Trophoblast cell (in vitro differentiated cells and primary cell): ENCODE results near the gene CD63.

Experiments
- DNase-seq, 2 donors: peaks; one replicate each; pipeline ENCODE4 v3.0.0-alpha.2; 2016
- H2AFZ ChIP-seq: 2 replicates; pipeline ENCODE4 v1.6.1; 2013; ENCODE audit warnings: low read length, moderate library complexity, mild to moderate bottlenecking; ENCODE audit not compliant: insufficient read depth, poor library complexity
- H2AK5ac ChIP-seq: 2 replicates; pipeline ENCODE4 v1.6.1; 2013; ENCODE audit warnings: mild to moderate bottlenecking, low read length
- H2BK120ac ChIP-seq: 2 replicates; pipeline ENCODE4 v1.6.1; 2013; ENCODE audit warnings: low read length, mild to moderate bottlenecking, moderate library complexity; ENCODE audit not compliant: insufficient read depth, poor library complexity
- H2BK12ac ChIP-seq: 2 replicates; pipeline ENCODE4 v1.6.1; 2013; ENCODE audit warnings: mild to moderate bottlenecking, low read length, moderate library complexity
- H2BK5ac ChIP-seq: 2 replicates; pipeline ENCODE4 v1.6.1; 2013; ENCODE audit warnings: low read length, low read depth, moderate library complexity, mild to moderate bottlenecking; ENCODE audit not compliant: poor library complexity
- H3K14ac ChIP-seq: 2 replicates; pipeline ENCODE4 v1.6.1; 2013; ENCODE audit warnings: mild to moderate bottlenecking, low read length
- H3K18ac ChIP-seq: 2 replicates; pipeline ENCODE4 v1.6.1; 2013; ENCODE audit warnings: mild to moderate bottlenecking, low read length
- H3K23ac ChIP-seq: 2 replicates; pipeline ENCODE4 v1.6.1; 2013; ENCODE audit warnings: low read length
- H3K27ac ChIP-seq: 2 replicates; pipeline ENCODE4 v1.5.1; 2013; ENCODE audit warnings: low read depth, mild to moderate bottlenecking, inconsistent platforms, low read length, moderate library complexity
- H3K27me3 ChIP-seq: 2 replicates; pipeline ENCODE4 v1.6.1; 2013; ENCODE audit warnings: inconsistent platforms, mild to moderate bottlenecking, low read length, moderate library complexity; ENCODE audit not compliant: insufficient read depth
- H3K36me3 ChIP-seq, 2 experiments: 1 replicate in 1 of 2; 2 replicates in 1 of 2; pipeline ENCODE4 v1.6.1; 2013; ENCODE audit warnings: low read length in 2 of 2, mild to moderate bottlenecking in 2 of 2, moderate library complexity in 1 of 2; ENCODE audit not compliant: insufficient read depth in 2 of 2, control insufficient read depth in 1 of 2
- H3K4ac ChIP-seq: 2 replicates; pipeline ENCODE4 v1.6.1; 2013; ENCODE audit warnings: low read depth, mild to moderate bottlenecking, low read length, moderate library complexity
- H3K4me1 ChIP-seq, 2 experiments: 1 replicate in 1 of 2; 2 replicates in 1 of 2; pipeline ENCODE4 v1.6.1; 2013; ENCODE audit warnings: low read length in 2 of 2, mild to moderate bottlenecking in 2 of 2, moderate library complexity in 1 of 2; ENCODE audit not compliant: insufficient read depth in 2 of 2, control insufficient read depth in 1 of 2
- H3K4me2 ChIP-seq: 2 replicates; pipeline ENCODE4 v1.6.1; 2013; ENCODE audit warnings: inconsistent platforms, mild to moderate bottlenecking, low read length, moderate library complexity
- H3K4me3 ChIP-seq: 2 replicates; pipeline ENCODE4 v1.5.1; 2013; ENCODE audit warnings: mild to moderate bottlenecking, low read depth, low read length, inconsistent platforms
- H3K79me1 ChIP-seq: one replicate; pipeline ENCODE4 v1.6.1; 2013; ENCODE audit warnings: low read length
- H3K79me2 ChIP-seq: 2 replicates; pipeline ENCODE4 v1.6.1; 2013; ENCODE audit warnings: low read length, mild to moderate bottlenecking; ENCODE audit not compliant: control insufficient read depth, insufficient read depth, poor library complexity
- H3K9ac ChIP-seq: 2 replicates; pipeline ENCODE4 v1.6.1; 2013; ENCODE audit warnings: mild to moderate bottlenecking, low read length
- H3K9me3 ChIP-seq: 2 replicates; pipeline ENCODE4 v1.6.1; 2013; ENCODE audit warnings: low read depth, mild to moderate bottlenecking, control low read depth, inconsistent platforms, low read length; ENCODE audit not compliant: insufficient read depth
- H4K12ac ChIP-seq: 2 replicates; pipeline ENCODE4 v1.6.1; 2013; ENCODE audit warnings: low read depth, mild to moderate bottlenecking, low read length, moderate library complexity
- H4K8ac ChIP-seq: 2 replicates; pipeline ENCODE4 v1.6.1; 2013; ENCODE audit warnings: low read depth, mild to moderate bottlenecking, low read length, moderate library complexity
- H4K91ac ChIP-seq: one replicate; pipeline ENCODE4 v1.6.1; 2013; ENCODE audit warnings: low read depth, mild to moderate bottlenecking, low read length, moderate library complexity
- WGBS: extraction: QIAGEN DNeasy Blood & Tissue Kit; methylation state at CpG from one replicate; pipeline ENCODE4 v1.1.7; 2013; ENCODE audit warnings: missing lambda C conversion rate; ENCODE audit not compliant: insufficient read length, insufficient coverage; ENCODE audit errors: extremely low coverage; 5-methylcytosine and 5-hydroxymethylcytosine counted together

CD63 gene

DNA sequence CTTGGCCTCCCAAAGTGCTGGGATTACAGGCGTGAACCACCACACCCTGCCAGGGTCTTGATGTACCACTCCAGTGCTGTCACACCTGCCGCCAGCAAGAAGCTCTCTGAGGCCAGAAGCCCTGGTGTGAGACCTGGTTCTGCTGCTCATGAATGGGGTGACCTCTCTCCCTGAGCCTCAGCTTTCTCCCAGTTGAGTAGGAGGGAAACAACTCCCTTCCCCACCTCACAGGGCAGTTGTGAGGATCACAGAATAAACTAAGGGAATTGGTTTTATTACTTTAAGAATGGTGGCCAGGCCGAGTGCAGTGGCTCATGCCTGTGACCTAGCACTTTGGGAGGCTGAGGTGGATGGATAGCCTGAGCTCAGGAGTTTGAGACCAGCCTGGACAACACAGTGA is 5.8 kb upstream of the CD63 start:
- H3K79me1 ChIP-seq: peaks cover 2% of the 10 kb centered on the region
- H2BK120ac ChIP-seq: no peak overlapping the region
- no peaks in the 10 kb centered on the region for H3K9me3 ChIP-seq
- no peak overlapping the region for H4K91ac ChIP-seq
- H3K9ac ChIP-seq: no peak overlapping the region
- no peak overlapping the region for H3K18ac ChIP-seq
- H3K4ac ChIP-seq: no peak overlapping the region
- no peak overlapping the region for H2BK5ac ChIP-seq
- H4K8ac ChIP-seq: no peak overlapping the region
- no CpG with 5 or more reads among the region's 3 CpGs for WGBS
- H3K36me3 ChIP-seq: no peaks in the 10 kb centered on the region
- no peak for DNase-seq
- H3K27me3 ChIP-seq: no peaks in the 10 kb centered on the region
- no peaks in the 10 kb centered on the region for H3K79me2 ChIP-seq
- H3K23ac ChIP-seq: no peak overlapping the region
- no peak overlapping the region for H3K27ac ChIP-seq
- H3K4me2 ChIP-seq: no peak overlapping the region
- peaks cover 10 to 15% of the 10 kb centered on the region in 2 experiments for H3K4me1 ChIP-seq
- no peak overlapping the region for H3K14ac ChIP-seq
- no peak overlapping the region for H2AFZ ChIP-seq
- H4K12ac ChIP-seq: no peak overlapping the region
- no peak overlapping the region for H2AK5ac ChIP-seq
- no peak overlapping the region for H3K4me3 ChIP-seq
- H2BK12ac ChIP-seq: no peak overlapping the region

DNA sequence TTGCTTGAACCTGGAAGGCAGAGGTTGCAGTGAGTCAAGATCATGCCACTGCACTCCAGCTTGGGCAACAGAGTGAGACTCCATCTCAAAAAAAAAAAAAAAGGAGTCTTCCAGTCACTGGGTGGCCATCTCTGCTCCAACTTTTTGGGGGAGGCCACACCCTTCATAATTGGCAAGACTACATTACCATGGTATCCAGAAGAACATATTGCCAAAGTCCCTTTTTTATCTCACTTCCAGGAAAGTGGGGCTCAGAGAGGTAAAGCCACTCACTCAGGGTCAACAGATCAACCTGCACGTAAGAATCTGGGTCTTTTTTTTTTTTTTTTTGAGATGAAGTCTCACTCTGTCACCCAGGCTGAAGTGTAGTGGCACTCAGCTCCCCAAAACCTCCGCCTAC is 5.0 kb upstream of the CD63 start:
- H3K18ac ChIP-seq: no peak overlapping the region
- peaks cover 10 to 15% of the 10 kb centered on the region in 2 experiments for H3K4me1 ChIP-seq
- H3K23ac ChIP-seq: no peak overlapping the region
- DNase-seq: no peak
- no peak overlapping the region for H3K9ac ChIP-seq
- no peak overlapping the region for H3K4ac ChIP-seq
- H2AK5ac ChIP-seq: no peak overlapping the region
- H3K9me3 ChIP-seq: no peaks in the 10 kb centered on the region
- H3K27me3 ChIP-seq: no peaks in the 10 kb centered on the region
- no peaks in the 10 kb centered on the region for H3K36me3 ChIP-seq
- no peak overlapping the region for H4K8ac ChIP-seq
- H3K79me2 ChIP-seq: peaks cover 4% of the 10 kb centered on the region
- no peak overlapping the region for H3K27ac ChIP-seq
- no peak overlapping the region for H3K4me2 ChIP-seq
- no peak overlapping the region for H4K91ac ChIP-seq
- no CpG with 5 or more reads among the region's 2 CpGs for WGBS
- no peak overlapping the region for H2BK120ac ChIP-seq
- H3K14ac ChIP-seq: no peak overlapping the region
- H3K79me1 ChIP-seq: peaks cover 7% of the 10 kb centered on the region
- H2BK12ac ChIP-seq: no peak overlapping the region
- H2BK5ac ChIP-seq: no peak overlapping the region
- no peak overlapping the region for H3K4me3 ChIP-seq
- no peak overlapping the region for H4K12ac ChIP-seq
- H2AFZ ChIP-seq: no peak overlapping the region

DNA sequence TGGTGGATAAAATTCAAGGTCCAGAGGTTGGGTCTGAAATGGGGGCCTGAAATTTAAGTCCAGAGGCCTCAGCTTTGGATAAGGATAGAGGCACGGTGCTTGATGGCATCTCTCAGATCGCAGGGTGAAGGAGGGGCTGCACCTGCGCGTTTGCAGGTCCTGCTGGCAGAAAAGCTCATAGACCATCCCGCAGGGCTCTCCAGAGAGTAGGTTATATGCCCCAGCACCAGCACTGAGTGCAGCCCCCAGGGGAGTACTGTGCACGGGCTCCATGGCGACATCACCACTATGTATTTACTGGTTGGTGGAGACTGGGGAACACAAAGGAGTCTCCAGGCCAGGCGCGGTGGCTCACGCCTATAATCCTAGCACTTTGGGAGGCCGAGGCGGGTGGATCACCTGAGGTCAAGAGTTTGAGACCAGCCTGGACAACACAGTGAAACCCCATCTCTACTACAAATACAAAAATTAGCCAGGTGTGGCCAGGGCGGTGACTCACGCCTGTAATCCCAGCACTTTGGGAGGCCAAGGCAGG is 4.3 kb upstream of the CD63 start:
- H4K8ac ChIP-seq: no peak overlapping the region
- H3K18ac ChIP-seq: no peak overlapping the region
- H3K9ac ChIP-seq: no peak overlapping the region
- no peak overlapping the region for H3K27ac ChIP-seq
- H3K79me2 ChIP-seq: peaks cover 10% of the 10 kb centered on the region
- H2BK120ac ChIP-seq: no peak overlapping the region
- H3K27me3 ChIP-seq: no peaks in the 10 kb centered on the region
- peaks cover 13% of the 10 kb centered on the region for H3K79me1 ChIP-seq
- no peak overlapping the region for H3K4ac ChIP-seq
- H3K23ac ChIP-seq: no peak overlapping the region
- H3K36me3 ChIP-seq: no peaks in the 10 kb centered on the region
- H3K4me2 ChIP-seq: no peak overlapping the region
- no peak for DNase-seq
- H2AFZ ChIP-seq: no peak overlapping the region
- no peak overlapping the region for H2AK5ac ChIP-seq
- no peak overlapping the region for H2BK5ac ChIP-seq
- H3K4me1 ChIP-seq: peaks cover 9 to 15% of the 10 kb centered on the region in 2 experiments
- H3K9me3 ChIP-seq: no peaks in the 10 kb centered on the region
- no peak overlapping the region for H4K91ac ChIP-seq
- WGBS: no CpG with 5 or more reads among the region's 14 CpGs
- H2BK12ac ChIP-seq: no peak overlapping the region
- H3K14ac ChIP-seq: no peak overlapping the region
- no peak overlapping the region for H3K4me3 ChIP-seq
- no peak overlapping the region for H4K12ac ChIP-seq

DNA sequence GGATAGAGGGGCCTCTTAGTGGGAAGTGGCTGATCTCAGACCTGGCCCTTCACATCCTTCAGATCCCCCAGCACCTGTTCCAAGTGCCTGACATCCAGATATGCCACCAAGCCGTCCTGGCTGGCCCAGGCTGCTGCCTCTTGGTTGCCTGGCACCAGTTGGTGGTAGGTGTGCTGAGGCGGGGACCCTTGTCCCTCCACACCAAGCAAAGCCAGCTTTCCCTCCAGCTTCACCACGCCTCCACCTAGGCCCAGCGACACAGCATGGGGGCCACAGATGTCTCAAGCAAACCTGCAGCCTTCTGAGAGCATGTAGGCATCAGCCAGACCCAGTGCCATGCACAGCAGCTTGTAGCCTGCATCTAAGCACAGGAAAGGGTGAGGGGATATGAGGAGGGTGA is 3.5 kb upstream of the CD63 start:
- no peak overlapping the region for H2BK12ac ChIP-seq
- H3K14ac ChIP-seq: no peak overlapping the region
- no peak overlapping the region for H4K91ac ChIP-seq
- no peak overlapping the region for H2BK120ac ChIP-seq
- H3K4me3 ChIP-seq: no peak overlapping the region
- H3K23ac ChIP-seq: no peak overlapping the region
- no peak overlapping the region for H3K27ac ChIP-seq
- no peak overlapping the region for H3K18ac ChIP-seq
- no peak overlapping the region for H2AFZ ChIP-seq
- H2BK5ac ChIP-seq: no peak overlapping the region
- peaks cover under 1% of the 10 kb centered on the region in 2 experiments for H3K36me3 ChIP-seq
- H4K12ac ChIP-seq: no peak overlapping the region
- H3K9me3 ChIP-seq: no peaks in the 10 kb centered on the region
- no CpG with 5 or more reads among the region's 4 CpGs for WGBS
- H3K4ac ChIP-seq: no peak overlapping the region
- H3K79me2 ChIP-seq: peaks cover 16% of the 10 kb centered on the region
- no peak for DNase-seq
- no peak overlapping the region for H3K9ac ChIP-seq
- no peak overlapping the region for H2AK5ac ChIP-seq
- peaks cover 6 to 13% of the 10 kb centered on the region in 2 experiments for H3K4me1 ChIP-seq
- no peak overlapping the region for H4K8ac ChIP-seq
- H3K79me1 ChIP-seq: peaks cover 18% of the 10 kb centered on the region
- no peak overlapping the region for H3K4me2 ChIP-seq
- no peaks in the 10 kb centered on the region for H3K27me3 ChIP-seq
